GM12875 (cell line): ENCODE data around the gene GPR137.

Experiments used
- H3K4me3 ChIP-seq: one replicate; pipeline ENCODE4 v1.5.1; 2011; ENCODE audit warnings: low read depth, low read length, control low read depth
- TF ChIP-seq, protein P1 (sequence below): IDR thresholded peaks from 2 replicates; pipeline ENCODE4 v1.5.1; 2011; ENCODE audit warnings: low read depth, mild to moderate bottlenecking, control low read depth, inconsistent platforms, low read length, moderate library complexity, borderline replicate concordance; ENCODE audit not compliant: insufficient read depth

Gene GPR137

DNA sequence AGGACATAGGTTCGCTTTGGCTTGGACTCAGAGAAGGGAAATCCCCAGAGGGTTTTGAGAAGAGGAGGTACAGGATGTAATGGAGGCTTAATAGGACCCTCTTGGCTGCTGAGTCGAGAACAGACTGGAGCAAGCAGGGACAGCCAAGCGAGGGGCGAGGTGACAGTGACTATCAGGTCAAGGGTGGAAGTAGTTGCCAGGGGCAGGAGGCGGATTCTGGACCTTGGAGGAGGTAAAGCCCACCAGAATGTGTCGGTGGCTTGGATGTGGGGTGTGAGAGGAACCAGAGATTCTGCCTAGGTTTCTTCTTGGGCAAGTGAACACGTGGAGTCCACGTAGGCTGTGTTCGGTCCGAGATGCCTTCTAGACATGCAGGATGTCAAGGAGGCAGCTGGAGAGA is 27.3 kb downstream of the GPR137 start:
- TF ChIP-seq, protein P1, sequence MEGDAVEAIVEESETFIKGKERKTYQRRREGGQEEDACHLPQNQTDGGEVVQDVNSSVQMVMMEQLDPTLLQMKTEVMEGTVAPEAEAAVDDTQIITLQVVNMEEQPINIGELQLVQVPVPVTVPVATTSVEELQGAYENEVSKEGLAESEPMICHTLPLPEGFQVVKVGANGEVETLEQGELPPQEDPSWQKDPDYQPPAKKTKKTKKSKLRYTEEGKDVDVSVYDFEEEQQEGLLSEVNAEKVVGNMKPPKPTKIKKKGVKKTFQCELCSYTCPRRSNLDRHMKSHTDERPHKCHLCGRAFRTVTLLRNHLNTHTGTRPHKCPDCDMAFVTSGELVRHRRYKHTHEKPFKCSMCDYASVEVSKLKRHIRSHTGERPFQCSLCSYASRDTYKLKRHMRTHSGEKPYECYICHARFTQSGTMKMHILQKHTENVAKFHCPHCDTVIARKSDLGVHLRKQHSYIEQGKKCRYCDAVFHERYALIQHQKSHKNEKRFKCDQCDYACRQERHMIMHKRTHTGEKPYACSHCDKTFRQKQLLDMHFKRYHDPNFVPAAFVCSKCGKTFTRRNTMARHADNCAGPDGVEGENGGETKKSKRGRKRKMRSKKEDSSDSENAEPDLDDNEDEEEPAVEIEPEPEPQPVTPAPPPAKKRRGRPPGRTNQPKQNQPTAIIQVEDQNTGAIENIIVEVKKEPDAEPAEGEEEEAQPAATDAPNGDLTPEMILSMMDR: no peak
- H3K4me3 ChIP-seq: no peak overlapping the region

DNA sequence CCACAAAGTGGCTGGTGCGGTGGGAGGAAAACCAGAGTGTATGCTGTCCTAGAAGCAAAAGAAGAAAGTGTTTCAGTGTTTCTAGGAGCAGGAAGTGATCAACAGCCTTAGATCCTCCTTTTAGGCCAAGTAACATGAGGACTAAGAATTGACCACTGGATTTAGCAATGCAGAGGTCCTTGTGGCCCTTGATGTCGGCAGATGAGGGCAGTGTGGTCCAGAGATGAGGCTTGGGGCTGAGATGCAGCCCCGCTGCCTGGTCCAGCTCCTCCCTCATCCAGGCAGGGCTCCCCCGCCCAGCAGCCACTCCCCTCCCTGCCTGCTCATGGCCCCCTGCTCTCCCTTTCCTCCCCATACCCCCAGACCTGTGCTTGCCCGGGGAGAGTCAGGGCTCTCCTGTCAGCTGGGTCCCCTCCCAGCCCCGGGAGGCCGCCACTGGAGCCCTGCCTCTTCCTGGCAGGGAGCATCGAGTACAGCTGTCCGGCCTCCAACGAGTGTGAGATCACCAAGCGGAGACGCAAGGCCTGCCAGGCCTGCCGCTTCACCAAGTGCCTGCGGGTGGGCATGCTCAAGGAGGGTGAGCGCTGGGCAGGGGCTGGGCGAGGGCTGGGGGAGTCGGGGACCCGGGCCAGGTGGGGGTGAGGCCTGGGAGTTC is 28.0 kb downstream of the GPR137 start:
- no peak overlapping the region for H3K4me3 ChIP-seq
- TF ChIP-seq, protein P1: no peak

DNA sequence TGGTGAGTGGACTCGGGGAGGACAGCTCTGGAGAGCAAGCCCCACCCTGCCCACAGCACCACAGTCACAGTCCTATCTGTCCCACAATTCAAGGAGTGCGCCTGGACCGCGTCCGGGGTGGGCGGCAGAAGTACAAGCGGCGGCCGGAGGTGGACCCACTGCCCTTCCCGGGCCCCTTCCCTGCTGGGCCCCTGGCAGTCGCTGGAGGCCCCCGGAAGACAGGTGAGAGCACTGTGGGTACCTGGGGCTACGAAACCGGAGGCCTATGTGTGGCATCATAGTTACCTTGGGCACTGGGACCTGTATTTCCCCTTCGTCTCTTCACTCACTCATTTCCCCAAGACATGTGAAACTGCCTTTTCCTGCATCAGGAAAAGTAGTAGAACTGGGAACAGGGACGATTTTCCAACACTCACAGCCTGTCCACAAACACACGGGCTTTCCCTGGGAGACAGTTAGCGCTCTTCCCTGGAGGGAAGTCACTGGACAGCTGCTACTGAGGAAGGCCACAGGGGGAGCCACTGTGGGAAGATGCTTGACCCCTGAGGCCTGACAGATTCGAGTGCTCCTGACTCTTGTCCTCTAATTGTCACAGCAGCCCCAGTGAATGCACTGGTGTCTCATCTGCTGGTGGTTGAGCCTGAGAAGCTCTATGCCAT is 28.6 kb downstream of the GPR137 start:
- TF ChIP-seq, protein P1: peak; percentile 13; the same call in 1 of the 2 replicates
- H3K4me3 ChIP-seq: no peak overlapping the region

- no peak overlapping the region for H3K4me3 ChIP-seq
- TF ChIP-seq, protein P1: no peak
Observed at GRCh38 chr11:64314805-64315561, 29.3 kb downstream of the GPR137 start.

DNA sequence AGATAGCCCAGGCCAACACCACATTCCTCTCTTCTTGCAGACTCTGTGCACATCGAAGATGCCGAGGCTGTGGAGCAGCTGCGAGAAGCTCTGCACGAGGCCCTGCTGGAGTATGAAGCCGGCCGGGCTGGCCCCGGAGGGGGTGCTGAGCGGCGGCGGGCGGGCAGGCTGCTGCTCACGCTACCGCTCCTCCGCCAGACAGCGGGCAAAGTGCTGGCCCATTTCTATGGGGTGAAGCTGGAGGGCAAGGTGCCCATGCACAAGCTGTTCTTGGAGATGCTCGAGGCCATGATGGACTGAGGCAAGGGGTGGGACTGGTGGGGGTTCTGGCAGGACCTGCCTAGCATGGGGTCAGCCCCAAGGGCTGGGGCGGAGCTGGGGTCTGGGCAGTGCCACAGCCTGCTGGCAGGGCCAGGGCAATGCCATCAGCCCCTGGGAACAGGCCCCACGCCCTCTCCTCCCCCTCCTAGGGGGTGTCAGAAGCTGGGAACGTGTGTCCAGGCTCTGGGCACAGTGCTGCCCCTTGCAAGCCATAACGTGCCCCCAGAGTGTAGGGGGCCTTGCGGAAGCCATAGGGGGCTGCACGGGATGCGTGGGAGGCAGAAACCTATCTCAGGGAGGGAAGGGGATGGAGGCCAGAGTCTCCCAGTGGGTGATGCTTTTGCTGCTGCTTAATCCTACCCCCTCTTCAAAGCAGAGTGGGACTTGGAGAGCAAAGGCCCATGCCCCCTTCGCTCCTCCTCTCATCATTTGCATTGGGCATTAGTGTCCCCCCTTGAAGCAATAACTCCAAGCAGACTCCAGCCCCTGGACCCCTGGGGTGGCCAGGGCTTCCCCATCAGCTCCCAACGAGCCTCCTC is 30.2 kb downstream of the GPR137 start:
- peak overlapping the region; percentile 85 for H3K4me3 ChIP-seq

DNA sequence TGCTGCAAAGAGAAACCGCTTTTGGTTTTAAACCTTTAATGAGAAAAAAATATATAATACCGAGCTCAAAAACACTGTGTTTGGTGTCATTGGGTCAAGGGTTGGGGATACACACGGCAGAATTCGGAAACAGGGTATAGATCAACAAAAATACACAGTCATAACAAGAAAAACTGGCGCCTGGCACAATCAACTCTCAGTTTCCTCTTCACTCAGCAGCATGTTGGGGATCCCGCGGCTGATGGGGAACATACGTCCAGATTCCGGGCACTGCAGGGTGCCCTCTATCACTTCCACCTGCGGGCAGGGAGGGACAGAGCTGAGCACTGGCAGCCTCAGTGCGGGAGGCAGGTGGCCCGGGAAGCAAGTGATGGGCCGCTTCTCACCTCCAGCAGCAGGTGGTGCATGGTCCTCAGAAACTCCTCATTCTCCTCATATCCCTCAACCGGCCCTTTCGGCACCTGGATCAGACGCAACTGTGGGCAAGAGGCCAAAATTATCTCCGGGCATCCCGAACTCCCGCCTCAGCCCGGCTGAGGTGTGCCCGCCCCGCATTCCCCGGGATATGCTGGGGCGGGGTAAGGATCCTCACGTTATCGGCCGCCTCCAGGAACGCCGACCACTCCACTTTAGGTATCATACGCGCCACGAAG is 31.1 kb downstream of the GPR137 start:
- peak overlapping the region; percentile 85 for H3K4me3 ChIP-seq
- TF ChIP-seq, protein P1: 0 out of 2 replicates have a peak, but pooled peaks have one; percentile 21
